ENCODE data around the gene SLC37A1.
A peak's percentile ranks its signal among the peaks of the same experiment; 100 is the strongest.

The SLC37A1 gene

GRCh38 chr21:42540396-42540795, 26.7 kb downstream of the SLC37A1 start:
- TF ChIP-seq CTCF (conservative IDR thresholded peaks at IDR 0.05) (no peak), ZFX (IDR thresholded peaks at IDR 0.05) (no peak)
- H3K27ac ChIP-seq, result peak overlapping the region; percentile 51; the same call in 1 of the 2 replicates

- TF ChIP-seq ZFX (IDR thresholded peaks at IDR 0.05) (no peak), CTCF (conservative IDR thresholded peaks at IDR 0.05) (no peak)
- H3K27ac ChIP-seq, result no peak overlapping the region
These were observed 27.5 kb downstream of the SLC37A1 start for GRCh38 chr21:42541174-42541573.

- H3K27ac ChIP-seq, result no peak overlapping the region
- TF ChIP-seq CTCF (conservative IDR thresholded peaks at IDR 0.05) (no peak), ZFX (IDR thresholded peaks at IDR 0.05) (no peak)
These were observed 28.0 kb downstream of the SLC37A1 start for GRCh38 chr21:42541618-42542017.

GRCh38 chr21:42542196-42542595, 28.5 kb downstream of the SLC37A1 start:
- TF ChIP-seq ZFX (IDR thresholded peaks at IDR 0.05) (no peak), CTCF (conservative IDR thresholded peaks at IDR 0.05) (no peak)

GRCh38 chr21:42542596-42542995, 28.9 kb downstream of the SLC37A1 start:
- H3K27ac ChIP-seq, result no peak overlapping the region
- no peak for TF ChIP-seq ZFX (IDR thresholded peaks at IDR 0.05)
- TF ChIP-seq CTCF (conservative IDR thresholded peaks at IDR 0.05), result no peak

More at GRCh38 chr21:42542196-42542595, 28.5 kb downstream of the SLC37A1 start:
- no peak overlapping the region for H3K27ac ChIP-seq

- TF ChIP-seq CTCF (conservative IDR thresholded peaks at IDR 0.05) (no peak), ZFX (IDR thresholded peaks at IDR 0.05) (no peak)
- H3K27ac ChIP-seq, result no peak overlapping the region
These were observed 29.6 kb downstream of the SLC37A1 start for GRCh38 chr21:42543106-42543847.

GRCh38 chr21:42544544-42544943, 30.9 kb downstream of the SLC37A1 start:
- H3K27ac ChIP-seq, result no peak overlapping the region
- TF ChIP-seq CTCF (conservative IDR thresholded peaks at IDR 0.05) (no peak), ZFX (IDR thresholded peaks at IDR 0.05) (no peak)

Measured in C4-2B (cell line).